HG03520 (cell line): ENCODE results near the gene AIF1.
A peak's percentile ranks its signal among the peaks of the same experiment; 100 is the strongest.

Experiments used
- ATAC-seq: cut with Tn5 transposase; IDR thresholded peaks from one replicate; pipeline ENCODE4 v1.9.1; 2021; ENCODE audit warnings: mild to moderate bottlenecking, moderate library complexity; ENCODE audit not compliant: unreplicated experiment

Gene AIF1

DNA sequence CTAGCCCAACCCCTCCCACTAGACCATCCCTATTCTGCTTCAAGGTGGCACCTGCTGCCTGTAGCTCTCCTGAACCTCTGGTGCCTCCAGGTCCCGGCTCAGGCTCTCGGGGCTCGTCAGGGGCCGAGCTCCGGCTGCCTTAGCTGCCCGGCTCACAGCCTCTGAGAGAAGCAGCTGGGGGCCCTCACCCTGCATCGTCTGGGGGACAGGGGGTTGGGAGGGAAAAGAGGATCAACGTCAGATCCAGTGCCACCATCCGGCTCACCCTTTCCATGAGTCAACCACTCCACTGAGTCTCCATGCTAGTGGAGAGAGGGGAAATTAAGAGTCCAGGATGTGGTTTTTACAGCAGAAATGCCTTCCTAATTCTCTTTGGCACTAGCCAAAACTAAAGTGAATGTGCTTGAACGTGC, 24.4 kb downstream of the AIF1 start:
- no peak for ATAC-seq

DNA sequence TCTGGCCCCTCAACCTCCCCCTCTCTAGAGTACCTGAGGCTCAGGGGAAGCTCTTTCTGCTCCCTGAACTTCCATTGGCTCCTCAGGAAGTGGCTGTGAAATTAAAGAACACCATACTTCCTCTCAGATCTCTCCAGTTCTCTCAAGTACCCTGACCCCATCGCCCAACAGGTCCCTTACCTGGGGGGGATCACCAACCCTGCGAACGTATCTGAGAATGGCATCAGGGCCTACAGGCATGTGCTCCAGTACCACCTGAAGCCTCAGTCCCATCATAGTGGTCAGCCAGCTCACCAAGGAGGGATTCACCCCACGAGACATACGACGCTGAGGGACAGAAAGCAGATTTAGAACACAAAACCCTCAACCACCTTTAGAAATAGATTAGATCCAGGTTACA, 25.6 kb downstream of the AIF1 start:
- ATAC-seq, result no peak

DNA sequence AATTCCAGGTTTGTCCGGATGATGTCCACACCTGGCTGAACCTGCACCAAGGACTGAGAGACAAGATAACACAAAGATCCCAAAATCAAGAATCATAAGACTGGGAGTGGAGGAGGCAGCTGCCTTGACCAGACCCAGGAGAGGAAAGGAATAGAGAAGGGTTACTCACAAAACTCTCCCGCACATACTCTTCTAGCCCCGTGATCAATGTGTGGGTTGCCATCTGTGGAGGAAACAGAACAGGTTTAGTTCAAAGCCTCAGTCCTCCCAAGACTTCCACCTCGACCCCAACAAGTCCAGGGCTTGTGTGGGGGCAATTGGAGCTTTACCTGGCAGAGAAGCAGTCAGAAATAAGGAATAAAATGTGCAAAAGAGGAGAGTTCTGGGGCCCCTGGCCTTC, 26.3 kb downstream of the AIF1 start:
- no peak for ATAC-seq

DNA sequence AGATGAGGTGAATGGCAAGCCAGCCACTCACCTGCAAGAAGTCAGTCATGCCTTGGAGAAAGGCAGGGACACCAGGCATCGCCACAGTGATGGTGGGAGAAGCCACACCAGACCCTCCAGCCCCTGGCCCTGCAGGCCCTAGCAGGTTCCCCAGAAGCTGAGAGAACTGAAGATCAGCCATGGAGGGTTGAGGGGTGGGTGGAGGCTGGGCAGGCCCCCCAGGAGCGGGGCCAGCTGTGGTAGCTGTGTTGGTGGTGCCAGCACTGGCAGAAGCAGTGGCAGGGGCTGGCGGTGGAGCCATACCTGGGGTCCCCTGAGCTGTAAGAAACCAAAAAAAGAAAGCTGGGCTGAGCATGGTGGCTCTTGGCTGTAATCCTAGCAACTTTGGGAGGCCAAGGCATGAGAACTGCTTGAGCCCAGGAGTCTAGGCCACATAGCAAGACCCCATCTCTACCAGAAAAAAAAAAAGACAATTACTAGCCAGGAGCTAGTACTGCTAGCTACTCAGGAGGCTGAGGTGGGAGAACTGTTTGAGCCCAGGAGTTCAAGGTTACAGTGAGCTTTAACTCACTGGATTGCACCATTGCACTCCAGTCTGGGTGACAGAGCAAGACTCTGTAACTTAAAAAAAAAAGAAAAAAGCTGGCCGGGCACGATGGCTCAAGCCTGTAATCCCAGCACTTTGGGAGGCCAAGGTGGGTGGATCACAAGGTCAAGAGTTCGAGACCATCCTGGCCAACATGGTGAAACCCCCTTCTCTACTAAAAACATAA, 27.9 kb downstream of the AIF1 start:
- ATAC-seq, result no peak

DNA sequence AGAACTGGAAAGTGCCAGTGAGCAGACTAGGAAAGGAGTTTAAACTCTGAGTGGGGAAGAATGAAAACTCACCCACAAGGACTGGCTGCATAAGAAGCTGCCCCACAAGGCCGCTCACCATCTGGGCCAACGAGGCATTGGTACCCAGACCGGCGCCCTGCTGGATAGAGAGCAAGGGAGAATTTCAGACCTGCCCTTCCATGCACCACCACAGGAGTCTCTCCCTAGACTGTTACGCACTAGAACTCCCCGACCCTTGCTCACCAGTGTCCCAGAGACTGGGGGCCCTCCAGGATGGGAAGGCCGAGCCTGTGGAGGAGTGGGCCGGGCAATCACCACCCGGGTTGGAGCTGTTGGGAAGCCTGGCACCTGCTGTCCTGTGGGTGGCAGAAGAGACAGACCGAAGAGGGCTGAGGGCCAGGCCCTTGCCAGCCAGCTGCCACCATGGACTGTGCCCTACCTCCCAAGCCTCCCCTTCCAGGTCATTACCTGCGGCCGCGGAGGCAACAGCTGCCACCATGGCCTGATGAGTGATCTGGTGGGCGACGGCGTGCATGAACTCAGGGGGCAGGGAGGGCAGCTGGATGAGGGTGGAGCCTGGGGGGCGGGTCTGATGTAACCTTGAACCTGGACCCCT, 28.9 kb downstream of the AIF1 start:
- ATAC-seq, result no peak

DNA sequence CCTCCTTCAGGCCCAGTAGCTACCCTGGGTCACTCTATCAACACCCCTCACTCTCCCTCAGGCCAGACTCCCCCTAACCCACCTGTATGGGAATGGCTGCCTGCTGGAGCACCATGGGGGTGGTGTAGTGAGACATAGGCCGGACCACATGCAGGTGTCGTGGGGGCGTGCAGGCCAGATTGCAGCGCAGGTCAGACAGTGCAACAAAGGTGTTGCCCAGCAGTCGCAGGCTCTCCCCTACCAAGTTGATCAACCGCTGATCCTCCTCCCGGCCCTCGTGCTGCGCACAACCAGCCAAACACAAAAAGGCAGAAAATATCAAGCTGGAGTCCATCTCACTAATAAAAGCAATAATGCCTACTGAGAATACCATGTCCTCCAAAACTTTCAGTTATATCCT, 30.3 kb downstream of the AIF1 start:
- no peak for ATAC-seq

DNA sequence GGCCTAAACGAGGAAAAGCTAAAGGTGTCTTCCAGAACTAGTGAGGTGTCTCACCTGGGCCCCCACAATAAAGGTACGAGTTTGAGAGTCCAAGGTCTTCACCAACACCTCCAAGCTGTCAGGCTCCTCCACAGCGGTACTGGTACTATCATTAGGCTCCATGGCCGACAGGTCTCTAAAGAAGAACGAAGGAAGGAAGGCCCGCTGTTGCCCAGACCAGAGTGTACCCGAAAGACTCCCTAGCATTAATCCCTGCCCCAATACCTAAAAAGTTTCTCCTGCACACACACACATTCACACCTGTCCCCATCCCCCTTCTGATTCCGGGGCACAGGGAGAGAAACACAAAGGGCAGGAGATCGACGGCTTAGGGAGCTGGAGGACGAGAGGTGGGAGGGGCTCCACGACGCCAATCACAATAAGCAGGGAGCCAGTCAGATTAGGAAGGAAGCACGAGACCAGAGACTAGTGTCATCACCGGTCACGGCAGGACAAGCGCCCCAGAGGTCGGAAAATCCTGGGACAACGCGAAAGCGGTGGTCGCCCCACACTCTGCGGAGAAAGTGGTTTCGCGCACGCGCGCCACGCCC, 36.7 kb downstream of the AIF1 start:
- ATAC-seq, result peak; percentile 20

DNA sequence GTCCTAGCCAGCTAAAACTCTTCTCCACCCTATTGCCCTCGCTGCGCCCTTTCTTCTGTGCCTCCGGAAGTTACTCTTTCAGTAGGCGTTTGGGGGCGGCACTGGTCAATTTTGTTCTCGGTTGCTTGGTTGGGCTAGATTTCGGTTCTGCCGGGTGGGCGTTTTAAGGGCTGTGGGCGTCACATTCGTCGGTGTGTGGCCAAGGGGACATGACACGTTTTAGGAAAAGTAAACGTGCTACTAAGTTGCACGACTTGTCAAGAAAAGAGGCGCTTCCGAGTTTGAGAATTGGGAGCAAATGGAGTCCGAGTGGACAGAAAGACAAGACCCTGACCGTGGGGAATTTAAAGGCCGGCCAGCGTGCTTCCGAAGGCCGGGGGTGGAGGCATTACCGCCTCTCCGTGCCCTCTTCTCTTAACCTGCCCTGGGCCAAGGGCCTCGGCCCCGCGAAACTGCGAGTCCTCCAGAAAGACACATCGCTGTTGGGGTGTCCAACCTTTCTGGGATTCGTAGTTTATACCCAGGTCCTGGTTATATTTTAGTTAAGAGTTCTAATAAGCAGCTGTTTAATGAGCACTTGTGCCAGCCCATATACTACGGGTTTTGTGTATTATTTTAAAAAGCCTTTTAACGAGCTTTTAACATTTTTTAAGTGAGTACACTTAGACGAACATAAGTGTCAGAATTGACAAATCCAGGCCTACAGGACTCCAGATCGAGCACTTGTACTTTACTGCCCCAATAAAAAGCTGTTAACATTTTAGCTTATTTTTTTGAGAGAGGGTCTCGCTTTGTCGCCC, 38.1 kb downstream of the AIF1 start:
- ATAC-seq, result peak; percentile 44

DNA sequence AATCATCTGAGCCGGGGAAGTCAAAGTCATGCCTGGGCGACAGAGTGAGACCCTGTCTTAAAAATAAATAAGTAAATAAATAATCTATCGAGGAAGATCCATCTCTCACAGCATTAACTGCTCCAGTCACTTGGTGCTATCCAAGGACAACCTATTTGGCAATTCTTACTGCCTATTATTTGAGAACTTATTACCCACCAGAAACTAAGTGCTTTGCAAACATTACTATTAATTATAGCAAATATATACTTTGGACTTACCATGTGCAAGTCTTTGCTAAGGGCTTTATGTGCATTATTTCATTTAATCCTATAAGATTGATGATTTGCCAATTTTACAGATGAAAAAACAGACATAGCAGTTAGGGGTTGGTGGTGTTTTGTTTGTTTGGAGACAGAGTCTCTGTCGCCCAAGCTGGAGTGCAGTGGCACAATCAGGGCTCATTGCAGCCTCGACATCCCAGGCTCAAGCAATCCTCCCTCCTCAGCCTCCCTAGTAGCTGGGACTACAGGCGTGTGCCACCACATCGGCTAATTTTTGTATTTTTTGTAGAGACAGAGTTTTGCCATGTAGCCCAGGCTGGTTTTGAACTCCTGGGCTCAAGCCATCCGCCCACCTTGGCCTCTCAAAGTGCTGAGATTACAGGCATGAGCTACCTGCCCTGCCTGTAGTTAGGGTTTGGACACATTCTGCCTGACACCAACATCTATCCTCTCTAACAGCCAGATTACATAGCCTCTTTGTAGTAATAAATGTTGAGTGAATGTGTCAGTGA, 39.7 kb downstream of the AIF1 start:
- ATAC-seq, result no peak

DNA sequence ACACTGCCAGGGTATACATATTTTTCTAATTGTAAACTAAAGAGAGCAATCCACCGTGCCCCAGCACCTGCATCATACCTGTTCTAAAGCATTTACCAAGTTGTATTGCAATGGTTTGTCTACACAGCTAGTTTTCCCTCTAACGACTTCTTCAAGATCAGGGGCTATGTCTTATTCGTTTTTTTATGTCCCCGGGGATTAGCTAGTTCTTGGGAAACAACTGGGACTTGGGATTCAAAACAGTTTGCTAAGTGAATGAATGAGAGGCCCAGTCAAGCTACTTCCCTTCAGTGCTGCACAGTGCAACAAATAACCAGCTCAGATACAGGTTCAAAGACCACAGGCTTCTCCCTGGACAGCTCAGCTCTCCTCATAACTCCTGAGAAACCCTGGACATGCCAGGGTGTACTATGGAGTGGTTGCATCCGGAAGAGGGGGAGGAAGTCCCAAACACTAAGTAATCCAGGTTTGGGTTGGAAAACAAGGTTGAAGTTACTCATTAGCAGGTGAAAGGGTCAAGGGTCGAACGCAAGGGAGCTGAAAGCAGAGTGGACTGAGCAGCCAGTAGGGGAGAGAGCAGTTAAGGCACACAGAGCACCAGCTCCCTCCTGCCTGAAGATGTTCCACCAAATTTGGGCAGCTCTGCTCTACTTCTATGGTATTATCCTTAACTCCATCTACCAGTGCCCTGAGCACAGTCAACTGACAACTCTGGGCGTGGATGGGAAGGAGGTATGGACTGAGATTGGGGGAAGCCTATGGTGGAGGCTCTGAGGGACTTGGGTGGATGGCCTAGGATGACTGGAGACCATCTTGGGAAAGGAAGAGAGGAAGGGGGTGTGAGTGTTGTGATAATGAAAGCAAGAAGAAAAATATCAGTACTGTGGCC, 40.6 kb downstream of the AIF1 start, which contains the start of gene APOM:
Gene APOM, plus strand, starts transcription at position 546 of the 889 bp plus-strand sequence. Its CDS starts 73 bp downstream, at position 619.
- no peak for ATAC-seq

DNA sequence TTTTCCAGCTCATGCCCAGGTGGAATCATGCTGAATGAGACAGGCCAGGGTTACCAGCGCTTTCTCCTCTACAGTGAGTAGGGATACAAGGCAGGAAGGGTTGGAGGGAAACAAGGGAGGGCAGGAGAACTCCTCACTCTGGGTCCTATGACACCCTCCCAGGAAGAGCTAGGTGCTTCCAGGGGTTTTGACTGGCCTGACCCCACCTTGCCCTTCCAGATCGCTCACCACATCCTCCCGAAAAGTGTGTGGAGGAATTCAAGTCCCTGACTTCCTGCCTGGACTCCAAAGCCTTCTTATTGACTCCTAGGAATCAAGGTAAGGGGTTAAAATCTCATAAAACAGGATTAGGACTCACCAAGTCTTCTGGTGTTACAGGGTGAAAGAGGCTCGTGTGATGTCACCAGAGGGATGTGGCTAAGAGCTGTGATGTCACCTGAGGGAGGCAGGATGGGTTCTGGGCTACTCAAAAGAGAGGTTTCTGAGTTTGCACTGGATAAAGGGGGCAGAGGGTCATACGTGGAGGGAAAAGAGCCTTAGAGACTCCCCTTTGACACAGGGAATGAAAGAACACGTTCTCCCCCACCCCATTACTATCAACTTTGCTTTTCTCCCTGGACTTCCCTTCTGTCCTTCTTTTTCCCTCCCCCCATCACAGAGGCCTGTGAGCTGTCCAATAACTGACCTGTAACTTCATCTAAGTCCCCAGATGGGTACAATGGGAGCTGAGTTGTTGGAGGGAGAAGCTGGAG, 42.5 kb downstream of the AIF1 start:
- no peak for ATAC-seq

DNA sequence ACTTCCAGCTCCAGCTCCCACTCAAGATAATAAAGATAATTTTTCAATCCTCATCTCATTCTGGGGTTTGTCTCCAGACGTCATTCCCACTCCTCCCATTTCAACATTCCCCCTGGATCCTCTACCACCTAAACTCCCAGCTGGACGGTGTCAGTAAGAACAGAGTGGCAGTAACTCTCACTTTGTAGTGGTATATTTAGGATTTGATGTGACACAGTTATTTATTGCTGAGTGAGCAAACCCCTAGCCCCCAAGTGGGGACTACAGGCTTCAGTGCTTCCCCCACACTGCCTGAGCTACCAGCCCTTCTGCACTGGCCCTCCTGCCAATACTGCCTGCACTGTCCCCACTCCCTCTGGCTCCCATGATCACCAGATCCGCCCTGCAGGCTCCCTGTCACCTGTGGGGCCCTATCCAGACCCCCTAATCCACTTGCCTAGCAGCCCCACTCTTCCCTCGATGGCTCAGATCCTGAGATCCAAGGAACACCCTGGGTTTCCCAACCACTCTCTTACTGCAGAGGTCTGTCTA, 43.2 kb downstream of the AIF1 start:
- no peak for ATAC-seq

DNA sequence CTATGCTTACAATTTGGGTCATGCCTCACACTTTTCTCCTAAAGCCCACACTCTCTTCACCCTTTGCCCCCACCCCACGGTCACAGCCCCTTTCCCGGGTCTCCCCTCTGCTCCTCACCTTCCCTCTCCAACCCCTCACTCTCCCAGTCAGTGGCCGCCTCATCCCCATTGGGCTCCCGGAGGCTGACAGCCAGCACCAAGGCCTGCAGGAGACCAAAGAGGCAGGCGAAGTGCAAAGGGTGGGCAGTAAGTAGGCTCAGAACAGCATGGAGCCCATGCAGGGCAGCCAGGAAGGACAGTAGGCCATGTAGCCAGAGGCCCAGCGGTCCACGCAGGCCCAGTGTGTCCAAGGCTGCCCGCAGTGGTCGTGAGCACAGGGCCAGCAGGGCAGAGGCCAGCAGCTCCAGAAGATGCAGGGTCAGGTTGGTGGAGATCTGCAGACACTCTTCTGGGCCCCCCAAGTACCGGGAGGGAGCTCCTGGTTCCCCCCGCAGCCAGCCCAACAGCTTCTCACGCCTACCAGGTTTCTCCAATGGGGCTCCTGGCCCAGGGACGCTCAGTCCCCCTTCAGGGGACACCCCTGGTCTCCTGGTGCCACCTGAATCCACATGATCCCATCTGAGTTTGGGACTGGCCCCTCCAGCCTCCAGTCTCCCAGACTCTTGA, 44.1 kb downstream of the AIF1 start:
- no peak for ATAC-seq

DNA sequence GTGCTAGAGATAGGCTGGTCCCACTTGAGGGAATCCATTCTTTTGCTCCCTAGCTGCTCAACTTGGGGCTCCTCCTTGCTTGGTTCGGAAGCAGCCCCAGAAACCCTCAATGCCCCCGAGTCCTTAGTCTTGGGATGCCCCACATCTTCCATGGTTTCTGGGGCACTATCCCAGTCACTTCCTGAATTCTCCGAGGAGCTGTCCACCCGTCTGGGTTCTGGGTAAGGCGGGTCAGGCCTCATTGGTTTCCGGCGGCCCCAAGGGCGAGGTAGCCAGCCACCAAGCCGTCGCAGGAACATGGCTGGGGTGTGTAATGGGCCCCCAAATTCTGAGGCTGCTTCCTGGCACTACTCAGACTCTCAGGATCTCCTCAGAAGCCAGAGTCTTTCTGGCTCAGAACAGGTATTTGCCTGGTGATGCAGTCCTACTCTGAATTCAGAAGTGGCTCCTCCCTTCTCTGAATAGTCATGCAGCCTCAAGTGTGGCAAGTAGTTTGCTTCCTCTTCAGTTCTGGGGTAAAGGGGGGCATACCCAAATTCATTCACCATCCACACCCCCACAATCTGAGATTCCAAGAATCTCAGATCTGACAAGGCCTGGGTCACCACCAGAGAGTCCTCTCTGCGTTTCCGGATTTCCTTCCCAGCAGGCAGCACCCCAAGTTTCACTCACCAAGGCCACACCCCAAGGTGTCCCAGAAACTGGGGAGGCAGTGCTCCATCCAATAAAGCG, 44.8 kb downstream of the AIF1 start:
- ATAC-seq, result no peak

DNA sequence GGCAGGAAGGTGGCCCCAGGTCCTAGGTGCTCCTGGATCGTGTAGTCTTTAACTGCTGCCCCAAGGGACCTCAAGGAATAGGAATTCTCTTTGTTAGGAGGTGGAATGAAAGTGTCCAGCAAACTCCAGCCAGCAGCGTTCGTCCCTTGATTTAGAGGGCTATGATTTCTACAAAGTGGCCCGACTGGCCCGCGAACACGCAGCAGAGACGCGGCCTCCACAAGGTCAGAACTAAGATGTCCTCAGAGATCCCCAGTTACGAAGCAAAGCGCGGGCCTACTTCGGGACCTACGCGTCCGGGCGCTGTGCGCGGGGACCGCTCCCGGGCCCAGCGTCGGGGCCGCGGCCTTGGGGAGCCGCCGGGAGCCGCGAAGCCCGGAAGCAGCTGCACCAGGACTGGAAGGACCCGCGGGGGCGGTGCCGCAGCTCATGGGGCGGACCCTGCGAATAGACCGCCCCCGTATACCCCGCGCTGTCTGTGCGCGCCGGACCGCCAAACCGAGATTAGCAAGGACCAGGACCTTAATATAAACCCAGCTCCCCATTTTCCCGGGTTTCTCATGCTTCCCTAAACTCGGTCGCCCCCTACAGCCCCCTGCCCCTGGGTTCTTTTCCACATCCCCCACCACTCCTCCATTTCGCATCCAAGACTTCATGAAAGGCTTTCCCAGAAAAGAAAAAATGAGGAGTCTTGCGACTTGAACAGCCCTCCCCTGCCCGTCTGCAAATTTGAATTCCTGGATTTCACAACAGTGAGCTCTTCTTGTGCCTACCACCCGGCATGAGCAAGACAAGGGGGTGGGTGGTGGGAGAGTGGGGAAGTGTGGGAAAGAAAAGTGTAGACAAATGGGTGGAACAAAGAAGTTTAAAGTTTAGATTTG, 45.6 kb downstream of the AIF1 start, which contains the start of gene C6orf47:
Gene C6orf47, minus strand, starts transcription at position 398 of the 881 bp plus-strand sequence. CDS start 831 bp downstream, outside the sequence.
- ATAC-seq, result peak; percentile 44
